ENCODE measurements around the gene ZNG1F.
"Not testable (repeated sequence)": the region's sequence is repeated elsewhere in the genome, so short reads cannot be mapped to it uniquely, and the experiment has no call there.

Gene ZNG1F
- total RNA-seq = 3.4 to 6.1 (median 3.9) reads per million in 4 experiments

DNA sequence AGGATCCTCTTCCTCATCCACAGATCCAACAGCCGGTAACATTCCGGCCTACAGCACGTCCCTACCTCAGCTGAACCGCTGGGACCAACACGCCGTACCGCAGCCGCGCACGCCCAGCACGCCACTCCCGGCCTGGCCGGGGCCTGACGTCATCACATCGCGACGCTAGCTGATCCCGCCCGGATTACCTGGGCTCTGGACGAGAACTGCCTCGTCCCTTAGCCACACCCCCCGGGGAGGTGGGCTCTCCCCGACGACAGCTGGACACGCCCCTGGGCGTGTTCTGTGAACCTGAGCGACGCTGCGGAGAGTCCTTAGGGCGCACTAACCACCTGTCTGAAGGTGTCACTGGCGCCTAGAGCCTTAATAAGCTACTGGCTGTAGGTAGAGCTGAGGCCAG, at the start of gene ZNG1F:
TSS of gene ZNG1F (minus strand) at position 101 of the 400 bp plus-strand sequence. CDS start at position 42, 59 bp downstream.
- DNase-seq = not testable (repeated sequence)

DNA sequence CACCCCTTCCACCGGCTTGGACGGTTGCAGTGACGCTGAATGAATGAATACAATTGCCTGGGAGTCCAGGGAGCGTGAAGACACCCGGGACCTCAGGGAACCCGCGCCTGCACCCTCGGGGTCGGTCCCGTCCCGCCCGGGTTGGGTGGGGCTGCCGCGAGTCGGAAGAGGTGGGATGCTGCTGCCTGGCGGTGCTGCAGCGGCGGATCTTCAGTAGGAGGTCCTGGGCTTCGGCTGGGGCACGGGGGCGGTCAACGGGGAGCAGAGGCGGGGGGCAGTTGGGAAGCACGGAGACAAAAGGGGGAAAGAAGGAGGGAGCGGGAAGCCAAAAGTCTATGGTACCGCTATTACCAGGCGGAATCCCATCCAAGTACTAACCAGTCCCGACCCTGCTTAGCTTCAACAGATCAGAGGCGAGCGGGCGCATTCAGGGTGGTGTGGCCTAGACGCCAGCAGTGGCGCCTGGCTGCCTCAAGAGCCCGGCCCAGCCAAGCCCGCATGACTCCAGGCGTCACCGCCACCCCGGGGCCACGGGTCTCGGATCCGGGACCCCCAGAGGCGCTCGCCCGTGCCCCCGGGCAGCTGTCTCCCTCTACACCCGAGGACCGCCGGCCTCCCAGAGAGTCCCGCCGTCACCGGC, 48.1 kb upstream of the ZNG1F start:
- DNase-seq = not testable (repeated sequence)

DNA sequence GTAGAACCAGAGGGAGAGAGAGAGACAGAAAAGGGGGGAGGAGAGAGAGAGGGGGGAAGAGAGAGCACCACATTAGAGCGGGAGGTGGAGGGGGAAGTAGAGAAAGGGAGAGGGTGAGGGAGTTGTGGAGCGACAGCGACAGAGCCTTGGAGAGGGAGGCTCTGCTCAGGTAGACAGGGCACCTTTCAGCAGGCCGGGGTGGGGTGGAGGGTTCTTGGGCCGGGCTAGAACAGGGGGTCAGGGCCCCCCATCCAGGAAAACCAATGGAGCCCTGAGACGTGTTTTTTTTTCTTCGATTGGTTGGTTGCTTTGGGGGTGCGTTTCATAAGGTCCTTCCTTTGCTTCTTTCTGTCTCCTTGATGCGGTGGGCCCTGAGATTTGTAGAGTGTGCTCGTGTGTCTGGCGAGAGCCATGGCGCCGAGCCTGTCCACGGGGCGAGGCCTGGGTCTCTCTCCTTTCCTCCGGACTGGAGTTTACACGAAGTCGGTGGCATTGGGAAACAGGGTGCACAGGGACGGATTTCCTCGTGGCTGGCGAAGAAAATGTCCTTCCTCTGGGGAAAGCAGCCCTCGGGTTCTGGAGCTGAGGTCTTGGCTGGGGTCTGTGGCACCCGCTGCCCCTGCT, 47.5 kb upstream of the ZNG1F start:
- not testable (repeated sequence) for DNase-seq

DNA sequence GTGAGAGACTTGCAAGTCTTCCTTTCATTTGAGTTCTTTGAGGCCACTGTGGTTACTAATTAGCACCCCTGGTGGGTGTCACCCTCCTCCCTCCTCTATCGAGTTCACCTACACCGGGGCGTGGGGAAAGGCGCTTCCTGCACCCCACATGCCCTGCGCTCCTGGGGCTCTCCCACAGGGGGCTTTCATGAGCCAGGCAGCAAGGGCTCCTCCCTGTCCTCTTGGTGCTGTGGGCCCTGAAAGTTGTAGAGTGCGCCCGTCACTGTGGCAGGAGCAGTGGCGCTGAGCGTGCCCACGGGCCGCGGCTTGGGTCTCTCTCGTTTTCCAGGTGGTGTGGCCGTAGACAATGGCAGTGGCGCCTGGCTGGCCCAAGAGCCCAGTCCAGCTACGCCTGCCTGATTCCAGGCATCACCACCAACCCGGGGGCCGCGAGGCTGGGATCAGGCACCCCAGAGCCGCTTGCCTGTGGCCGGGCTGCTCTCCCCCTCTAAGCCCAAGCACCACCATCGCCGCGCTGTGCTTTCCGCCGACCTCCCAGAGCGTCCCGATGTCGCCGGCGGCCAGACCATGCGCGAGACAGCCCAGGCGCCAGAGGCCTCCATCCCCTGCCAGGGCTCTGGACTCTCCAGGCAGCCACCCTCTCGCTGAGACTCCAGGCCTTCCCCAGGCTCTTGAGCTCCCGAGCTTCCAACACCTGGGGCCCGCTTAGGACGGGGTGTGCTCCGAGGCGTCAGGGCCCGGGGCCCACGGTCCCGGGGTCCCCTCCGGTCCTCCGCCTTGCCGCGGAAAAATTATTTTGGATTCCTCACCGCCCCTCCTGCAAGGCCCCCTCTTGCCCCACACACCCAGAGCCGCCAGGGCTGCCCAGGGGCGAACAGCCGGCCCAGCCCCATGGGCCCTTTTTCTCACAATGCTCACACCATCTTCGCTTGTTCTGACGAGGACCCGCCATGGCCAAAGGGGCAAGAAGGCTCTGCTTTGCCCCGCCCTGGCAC, 46.0 kb upstream of the ZNG1F start:
- DNase-seq = not testable (repeated sequence)

DNA sequence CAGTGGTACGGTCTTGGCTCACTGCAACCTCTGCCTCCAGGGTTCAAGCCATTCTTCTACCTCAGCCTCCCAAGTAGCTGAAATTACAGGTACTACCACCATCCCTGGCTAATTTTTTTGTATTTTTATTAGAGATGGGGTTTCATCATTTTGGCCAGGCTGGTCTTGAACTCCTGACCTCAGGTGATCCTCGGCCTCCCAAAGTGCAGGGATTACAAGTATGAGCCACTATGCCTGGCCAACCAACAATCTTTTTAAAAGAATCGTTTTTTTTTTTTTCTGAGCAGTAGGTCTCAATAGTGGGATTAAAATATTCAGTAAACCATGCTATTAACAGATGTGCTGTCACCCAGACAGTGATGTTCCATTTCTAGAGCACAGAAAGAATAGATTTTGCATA, 45.1 kb upstream of the ZNG1F start:
- DNase-seq = not testable (repeated sequence)

DNA sequence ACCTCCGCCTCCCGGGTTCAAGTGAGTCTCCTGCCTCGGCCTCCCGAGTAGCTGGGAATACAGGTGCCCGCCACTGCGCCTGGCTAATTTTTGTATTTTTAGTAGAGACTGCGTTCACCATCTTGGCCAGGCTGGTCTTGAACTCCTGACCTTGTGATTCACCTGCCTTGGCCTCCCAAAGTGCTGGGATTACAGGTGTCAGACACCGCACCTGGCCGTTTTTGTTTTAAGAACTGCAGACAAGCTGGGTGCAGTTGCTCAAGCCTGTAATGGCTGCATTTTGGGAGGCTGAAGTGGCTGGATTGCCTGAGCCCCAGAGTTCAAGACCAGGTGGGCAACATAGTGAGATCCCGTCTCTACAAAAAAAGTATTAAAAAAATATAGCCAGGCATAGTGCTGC, 43.2 kb upstream of the ZNG1F start:
- DNase-seq = not testable (repeated sequence)

DNA sequence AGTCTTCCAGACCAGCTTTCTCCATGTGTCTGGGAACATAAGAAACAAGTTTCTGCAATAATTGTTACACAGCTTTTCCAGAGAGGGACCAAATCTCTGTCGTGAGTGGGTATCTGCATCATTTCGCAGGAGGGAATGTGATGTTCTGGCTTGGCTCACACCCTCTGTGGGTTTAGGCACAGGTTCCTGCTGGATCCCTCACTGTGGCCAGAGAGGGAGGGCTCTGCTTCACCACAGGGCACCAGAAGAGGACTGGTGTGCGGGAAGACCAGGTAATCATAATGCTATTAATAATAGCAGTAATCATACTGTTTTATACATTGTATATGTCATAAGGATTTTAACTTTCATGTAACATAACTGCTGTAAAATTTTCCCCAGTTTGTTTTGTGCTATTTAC, 41.3 kb upstream of the ZNG1F start:
- not testable (repeated sequence) for DNase-seq

DNA sequence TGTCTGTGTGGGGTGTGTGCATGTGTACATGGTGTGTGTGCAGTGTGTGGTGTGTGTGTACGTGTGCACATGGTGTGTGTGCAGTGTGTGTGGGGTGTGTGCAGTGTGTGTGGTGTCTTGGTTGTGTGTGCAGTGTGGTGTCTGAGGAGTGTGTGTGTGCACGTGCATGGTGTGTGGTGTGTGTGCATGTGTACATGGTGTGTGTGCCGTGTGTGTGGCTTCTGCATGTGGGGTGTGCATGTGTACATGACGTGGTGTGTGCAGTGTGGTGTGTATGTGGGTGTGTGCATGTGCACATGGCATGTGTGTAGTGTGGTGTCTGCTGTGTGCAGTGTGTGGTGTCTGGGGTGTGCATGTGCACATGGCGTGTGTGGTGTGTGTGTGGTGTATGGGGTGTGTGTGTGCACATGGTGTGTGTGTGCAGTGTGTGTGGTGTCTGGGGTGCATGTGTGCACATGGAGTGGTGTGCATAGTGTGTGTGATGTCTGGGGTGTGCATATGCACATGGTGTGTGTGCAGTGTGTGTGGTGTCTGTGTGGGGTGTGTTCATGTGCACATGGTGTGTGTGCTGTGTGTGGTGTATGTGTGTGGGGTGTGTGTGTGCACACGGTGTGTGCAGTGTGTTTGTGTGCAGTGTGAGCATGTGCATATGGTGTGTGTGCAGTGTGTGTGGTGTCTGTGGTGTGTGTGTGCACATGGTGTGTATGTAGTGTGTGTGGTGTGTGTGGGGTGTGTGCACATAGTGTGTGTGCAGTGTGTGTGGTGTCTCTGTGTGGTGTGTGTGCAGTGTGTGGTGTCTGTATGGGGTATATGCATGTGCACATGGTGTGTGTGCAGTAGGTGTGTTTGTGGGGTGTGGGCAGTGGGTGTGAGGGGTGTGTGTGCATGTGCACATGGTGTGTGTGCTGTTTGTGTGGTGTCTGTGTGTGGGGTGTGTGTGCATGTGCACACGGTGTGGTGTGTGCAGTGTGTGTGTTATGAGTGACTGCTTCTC, 40.6 kb upstream of the ZNG1F start:
- no peak for DNase-seq

DNA sequence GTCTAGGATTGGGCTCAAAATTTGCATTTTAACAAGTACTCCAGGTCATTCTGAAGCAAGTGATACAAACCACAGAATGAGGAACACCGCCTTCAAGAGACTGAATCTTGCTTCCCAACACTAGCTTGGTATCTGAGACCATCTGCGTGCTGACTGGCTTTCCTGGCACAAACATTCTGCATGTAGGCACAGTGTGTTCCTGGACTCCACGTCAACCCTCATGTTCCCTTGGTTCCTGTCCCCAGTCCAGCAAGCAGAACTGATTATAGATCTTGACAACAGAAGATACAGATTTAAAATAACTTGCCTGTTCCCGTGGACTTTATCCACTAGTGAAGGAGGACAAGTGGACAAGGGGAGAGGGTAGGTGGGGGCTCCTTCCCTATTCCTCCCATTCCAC, 30.7 kb upstream of the ZNG1F start:
- not testable (repeated sequence) for DNase-seq

DNA sequence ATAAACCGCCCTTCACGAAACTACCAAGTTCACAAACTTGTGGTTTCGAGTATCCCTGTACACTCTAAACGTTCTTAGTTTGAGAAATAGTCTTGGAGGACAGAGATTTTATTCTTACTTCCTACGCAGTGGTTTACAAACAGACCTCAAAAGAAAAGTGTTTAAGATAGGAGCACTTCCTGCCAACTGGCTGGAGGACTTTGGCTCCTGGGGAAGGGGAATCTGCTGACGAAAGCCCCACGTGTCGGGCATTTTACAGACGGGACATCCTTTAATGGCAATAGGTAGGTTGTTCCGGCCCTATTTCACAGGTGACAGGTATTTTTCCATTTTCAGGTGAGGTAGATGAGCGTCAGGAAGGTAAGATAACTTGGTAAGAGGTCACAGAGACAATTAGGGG, 678 bp downstream of the ZNG1F start:
- DNase-seq = not testable (repeated sequence)

DNA sequence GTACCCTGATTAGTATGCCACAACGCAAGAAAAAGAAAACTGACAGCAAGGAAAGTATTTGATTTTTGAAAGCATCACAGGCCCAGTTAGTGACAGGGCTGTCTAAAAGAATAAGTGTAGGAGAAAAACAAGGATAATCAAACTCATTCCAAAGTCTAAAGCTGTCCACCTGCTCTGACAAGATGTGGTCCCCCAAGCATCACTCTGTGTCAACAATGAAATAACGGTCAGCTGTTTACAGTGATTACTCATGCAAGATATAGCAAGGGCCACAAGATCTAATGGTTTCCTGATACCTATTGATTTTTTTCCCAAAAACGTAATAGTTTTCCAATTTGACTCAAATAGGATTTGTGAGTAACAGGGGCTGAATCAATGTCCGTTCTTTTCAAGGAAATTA, 14.1 kb downstream of the ZNG1F start:
- not testable (repeated sequence) for DNase-seq

DNA sequence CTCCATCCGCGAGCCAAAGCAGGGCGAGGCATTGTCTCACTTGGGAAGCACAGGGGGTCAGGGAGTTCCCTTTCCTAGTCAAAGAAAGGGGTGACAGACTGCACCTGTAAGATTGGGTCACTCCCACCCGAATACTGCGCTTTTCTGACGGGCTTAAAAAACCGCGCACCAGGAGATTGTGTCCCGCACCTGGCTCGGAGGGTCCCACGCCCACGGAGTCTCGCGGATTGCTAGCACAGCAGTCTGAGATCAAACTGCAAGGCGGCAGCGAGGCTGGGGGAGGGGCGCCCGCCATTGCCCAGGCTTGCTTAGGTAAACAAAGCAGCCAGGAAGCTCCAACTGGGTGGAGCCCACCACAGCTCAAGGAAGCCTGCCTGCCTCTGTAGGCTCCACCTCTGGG, 39.0 kb downstream of the ZNG1F start:
- DNase-seq = not testable (repeated sequence)

DNA sequence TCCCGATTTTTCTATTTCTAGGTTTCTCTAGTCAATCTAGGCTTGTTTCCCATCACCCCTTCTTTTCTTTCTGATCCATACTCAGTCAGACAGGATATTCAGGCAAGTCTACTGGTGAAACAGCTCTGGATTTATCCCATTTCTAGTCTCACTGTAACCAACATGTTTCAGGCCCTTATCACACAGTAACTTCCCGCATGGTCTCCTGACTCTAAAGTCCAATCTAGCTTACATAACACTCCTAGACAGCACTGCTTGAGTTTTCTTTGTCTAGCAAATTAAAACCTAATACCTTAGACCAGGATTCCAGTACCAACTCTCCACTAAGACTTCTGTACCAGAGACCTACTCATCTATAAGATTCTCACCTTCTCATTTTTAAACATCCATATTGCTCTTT, 47.2 kb downstream of the ZNG1F start:
- DNase-seq = not testable (repeated sequence)

DNA sequence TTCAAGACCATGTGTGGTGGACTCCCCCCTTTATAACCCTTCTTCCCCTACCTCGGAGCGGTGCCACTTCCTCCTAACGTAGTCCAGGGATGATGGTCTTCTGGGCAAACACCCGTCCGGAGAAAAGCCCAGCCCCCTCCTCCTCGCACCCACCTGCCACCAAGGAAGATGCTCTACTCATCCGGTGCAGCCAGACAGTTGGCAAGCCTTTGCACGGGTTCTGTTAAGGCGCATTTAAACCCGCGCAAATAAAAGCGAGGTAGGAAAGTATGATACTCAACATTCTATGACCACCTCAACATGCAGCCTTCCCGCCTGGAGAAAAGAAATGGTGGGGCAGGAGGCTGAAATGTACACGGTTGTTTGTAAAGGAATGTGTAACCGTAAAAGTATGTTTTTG, 60.5 kb downstream of the ZNG1F start, which contains the start of gene FOXD4L6:
TSS of gene FOXD4L6 (minus strand) at position 101 of the 400 bp plus-strand sequence. CDS start 298 bp downstream, outside the sequence.
- not testable (repeated sequence) for DNase-seq

DNA sequence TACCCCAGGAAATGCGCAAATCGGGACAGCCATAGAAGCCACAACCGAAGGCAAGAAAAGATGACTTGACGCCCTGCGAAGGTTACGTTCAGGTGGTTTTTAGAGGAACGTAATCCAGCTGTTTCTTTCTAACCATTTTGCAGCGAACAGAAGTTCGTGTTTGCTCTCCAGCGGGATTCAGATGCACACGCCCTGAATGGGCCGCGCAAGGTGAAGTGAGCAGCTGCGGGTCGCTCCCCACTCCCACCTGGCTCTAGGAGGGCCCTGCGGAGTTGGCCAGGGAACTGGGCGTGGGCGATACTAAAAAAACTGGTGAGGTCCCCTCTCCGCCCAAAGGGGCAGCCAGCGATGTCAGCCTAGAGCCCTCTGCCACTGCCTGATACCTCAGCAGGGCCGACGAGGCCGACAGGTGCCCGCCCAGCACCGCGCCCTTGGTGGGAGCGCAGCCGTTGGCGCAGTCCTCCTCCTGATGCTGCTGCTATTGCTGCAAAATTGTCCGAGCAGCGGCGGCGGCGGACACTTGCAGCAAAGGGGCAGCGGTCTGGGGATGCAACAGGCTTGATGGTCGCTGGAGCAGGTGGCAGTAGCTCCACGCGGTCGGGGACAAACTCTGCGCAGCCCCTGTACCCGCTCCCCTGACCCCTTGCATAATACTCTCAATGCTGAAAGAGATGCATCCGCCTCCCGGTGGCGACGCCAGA, 62.2 kb downstream of the ZNG1F start:
- not testable (repeated sequence) for DNase-seq

DNA sequence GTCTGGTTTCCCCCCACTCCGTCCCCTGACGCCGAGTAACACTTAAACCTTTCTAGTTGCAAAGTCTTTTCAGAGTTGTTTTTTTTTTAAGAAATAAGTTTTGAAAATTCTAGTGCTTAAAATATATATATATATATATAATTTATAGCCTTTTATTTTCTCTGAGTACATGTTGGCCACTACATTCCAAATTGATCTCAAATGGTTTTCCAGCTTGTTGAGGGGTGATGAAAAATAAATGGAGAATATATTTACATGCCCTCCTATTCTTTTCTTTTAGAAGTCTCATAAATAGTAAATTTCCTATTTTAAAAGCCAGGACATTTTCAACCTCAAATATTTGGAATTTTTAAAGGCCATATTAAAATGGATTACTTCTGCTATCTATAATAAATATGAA, 63.2 kb downstream of the ZNG1F start:
- not testable (repeated sequence) for DNase-seq

DNA sequence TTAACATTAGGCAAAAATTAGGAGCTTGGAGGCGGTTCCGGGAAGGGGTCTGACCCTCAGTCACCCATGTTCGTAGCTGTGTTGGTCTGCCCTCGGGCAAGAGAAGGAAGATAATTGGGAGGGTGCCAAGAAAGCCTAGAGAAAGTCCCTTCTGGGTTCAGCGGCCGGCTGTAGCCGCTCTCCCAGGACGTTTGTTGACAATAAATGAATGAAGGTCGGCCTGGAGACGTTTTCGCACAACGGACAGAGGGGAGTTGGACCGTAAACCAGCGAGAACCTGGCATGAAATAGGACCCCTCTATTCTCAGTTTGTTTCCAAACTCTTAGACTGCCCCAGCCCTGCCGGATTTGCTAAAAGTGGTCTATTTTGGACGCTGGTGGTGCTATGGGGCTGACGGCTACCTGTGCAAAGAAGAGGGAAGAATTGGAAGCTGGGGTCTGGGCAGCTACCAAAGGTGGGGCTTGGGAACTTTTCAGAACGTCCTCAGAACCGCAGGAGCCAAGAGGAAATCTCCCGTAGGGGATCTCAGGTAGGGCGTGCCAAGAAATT, 63.9 kb downstream of the ZNG1F start:
- DNase-seq = not testable (repeated sequence)

DNA sequence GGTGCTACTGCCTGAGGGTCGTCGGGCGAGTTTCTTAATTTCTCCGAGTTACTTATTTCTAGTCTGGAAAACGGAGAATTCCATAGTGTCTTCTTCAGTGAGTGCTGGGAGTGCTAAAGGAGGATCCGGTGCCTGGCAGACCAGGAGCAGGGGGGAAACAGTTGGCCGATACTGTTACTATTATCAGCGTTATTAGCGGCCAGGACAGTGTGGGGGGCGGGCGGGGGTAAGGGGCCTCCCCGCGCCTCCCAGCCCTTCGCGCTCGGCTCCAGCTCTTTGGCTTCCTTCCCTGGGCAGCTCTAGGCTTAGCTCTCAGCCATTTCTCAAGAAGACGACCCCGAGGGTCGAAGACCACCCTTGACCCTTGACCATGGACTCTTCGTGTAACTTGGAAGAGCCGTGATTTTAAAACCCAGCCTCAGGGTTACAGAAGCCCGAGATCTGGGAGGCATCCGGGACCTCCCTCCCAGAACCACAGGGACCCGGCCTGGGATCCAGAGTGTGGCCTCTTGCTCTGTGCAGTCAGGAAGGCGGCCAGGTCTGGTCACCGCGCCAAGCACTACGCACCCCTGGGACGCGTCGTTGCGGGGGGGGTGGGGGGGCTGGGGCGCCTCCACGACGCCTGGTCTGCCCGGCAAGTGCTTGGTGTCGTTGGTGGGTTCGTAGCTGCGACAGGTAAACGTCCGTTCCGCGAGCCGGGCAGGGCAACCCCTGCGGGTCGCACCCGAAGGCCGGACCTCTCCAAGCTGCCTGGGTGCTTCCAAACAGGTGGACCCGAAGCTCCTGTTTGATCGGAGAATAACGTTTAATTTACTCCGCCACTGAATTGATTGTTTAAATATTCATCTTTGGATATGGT, 64.6 kb downstream of the ZNG1F start:
- DNase-seq = not testable (repeated sequence)

DNA sequence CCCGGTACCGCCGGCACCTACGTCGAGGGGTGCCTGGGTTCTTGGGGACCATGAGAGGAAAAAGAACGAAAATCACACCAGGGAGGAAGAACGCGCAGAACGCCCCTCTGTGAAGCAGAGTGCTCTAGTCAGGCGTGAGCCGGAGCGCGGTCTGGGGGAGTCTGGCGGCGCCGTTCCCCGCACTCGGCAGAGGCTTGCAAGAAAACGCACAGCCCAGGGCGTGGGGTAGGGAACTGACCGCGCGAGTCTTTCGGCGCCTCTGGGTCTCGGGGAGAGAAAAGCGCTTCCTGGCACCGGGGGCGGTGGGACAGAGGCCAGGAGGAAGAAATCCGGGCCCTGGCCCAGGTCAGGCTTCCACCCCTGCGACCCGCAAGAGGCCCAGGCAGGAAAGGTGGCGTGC, 65.3 kb downstream of the ZNG1F start:
- not testable (repeated sequence) for DNase-seq

DNA sequence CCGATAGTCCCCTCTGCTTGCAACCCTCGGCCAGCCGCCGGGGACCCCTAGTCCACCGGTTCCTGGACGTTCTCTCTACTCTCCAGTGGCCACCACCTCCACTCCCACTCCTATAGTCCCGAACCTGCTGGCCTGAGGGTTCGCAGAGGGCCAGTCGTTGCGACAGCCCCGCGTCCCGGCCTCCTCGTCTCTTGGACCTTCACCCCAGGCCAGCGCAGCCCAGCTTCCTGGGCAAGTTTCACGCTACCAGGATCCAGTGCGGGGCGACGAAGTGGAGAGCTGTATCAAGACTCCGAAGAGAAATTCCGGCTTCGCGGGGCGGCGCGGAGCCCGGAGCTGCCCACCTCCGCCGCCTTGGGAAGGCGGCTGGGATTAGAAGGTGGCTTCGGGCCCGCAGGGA, 65.7 kb downstream of the ZNG1F start:
- DNase-seq = not testable (repeated sequence)

All from effector CD8-positive, alpha-beta T cell (primary cell).